Measurements from ENCODE around the gene ACOX3.

The ACOX3 gene

DNA sequence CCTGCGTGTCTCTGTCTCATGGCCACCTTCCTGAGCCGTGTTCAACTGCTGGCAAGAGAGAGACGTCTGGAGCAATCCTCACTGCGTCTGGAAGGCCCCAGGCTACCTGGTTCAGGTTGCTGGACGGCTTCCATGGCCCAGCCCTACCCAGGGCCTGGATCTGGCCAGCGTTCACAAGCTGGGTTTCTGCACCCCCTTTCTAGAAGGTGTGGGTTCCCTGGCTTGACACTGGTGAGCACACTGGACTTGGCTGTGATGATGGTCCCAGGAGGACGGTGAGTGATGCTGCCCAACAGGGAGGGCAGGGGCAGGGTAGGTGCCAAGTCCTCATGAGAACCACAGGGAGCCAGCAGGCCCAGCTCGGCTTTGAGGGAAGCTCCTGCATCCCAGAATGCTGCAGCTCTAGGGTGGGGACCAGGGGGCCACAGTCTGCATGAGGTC is 107.6 kb downstream of the ACOX3 start:
- no peak for FAIRE-seq

DNA sequence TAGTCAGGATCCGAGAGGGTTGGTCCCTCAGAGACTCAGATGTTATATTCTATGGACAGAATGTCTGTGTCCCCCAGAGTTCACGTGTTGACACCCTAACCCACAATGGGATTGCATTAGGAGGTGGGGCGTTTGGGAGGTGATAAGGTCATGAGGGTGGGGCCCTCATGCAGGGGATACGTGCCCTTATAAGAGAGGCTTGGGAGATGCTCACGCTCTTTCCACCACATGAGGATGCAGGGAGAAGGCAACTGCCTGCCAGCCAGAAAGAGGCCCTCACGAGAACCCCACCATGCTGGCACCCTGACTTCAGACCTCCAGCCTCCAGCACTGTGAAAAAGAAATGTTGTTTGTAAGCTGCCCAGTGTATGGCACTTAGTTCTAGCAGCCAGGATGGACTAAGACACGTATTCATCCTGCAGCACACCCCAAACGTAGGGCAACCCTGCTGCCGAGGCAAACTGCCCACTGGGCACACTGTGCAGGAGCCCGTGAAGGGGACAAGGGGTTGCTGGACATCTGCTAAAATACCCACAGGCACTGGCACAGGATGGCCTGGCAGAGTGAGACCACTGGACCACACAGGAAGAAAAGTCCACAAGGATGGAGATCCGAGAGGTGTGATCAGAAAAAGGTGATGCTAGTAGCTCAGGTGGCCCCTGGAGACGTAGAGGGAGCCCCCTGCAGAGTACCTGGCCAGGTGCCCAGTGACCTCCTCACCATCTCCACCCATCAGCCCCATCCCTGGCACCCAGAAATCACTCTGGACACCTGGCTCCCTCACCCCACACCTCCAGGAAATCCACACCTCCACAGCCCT is 108.3 kb downstream of the ACOX3 start:
- FAIRE-seq, result no peak

DNA sequence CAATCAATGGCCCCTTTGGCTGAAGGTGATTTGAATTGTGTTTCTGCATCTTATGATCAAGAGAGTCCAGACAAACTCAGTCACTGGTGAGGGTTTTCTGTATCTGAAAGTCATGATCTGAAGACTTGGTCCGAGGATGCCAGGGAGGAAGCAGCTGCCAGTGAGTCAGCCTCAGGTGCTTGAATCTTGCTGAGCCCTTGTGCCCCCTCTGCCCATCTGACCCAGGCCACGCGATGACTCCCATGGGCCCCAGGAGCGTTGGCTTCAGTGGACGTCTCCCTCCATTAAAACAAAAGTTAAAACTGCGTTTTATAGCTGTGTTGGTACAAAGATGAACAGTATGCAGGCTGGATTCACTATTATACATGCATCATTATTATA is 109.0 kb downstream of the ACOX3 start:
- FAIRE-seq, result no peak

DNA sequence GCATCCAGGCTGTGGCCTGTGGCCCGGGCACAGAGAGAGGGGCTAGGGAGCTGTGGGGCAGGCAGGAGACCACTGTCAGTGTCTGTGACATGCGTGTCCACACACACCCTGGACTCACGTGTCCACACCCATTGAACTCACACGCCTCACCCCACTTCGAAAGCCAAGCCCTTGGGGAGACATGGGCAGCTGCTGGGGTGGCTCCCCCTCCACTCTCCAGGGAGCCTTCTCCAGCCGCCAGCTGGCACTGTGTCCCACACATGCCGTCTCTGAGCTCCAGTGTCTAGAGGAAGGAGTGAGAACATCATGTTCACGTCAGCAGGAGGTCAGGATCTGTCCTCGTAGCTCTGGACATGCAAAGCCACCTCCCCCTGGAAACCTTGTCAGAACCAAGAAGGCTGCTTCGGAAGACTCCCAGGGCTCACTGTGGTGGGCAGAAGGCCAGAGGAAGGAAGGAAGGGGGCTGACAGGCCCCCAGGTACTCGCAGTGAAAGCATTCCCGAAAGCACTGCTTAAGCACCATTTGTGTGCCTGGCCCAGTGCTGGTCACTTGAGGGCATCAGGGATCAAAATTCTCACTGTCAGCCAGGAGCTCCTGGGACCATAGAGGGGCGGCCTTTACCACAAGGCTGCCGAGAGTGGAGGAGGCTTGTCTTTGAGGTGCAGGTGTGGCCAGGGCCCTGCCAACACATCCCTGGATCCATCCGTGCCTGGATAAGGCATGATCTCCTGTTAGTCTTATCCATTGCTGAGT is 109.5 kb downstream of the ACOX3 start:
- no peak for FAIRE-seq

GRCh38 chr4:8329859-8330761 is 110.4 kb downstream of the ACOX3 start:
- no peak for FAIRE-seq

GRCh38 chr4:8329560-8329858 is 111.0 kb downstream of the ACOX3 start:
- no peak for FAIRE-seq

GRCh38 chr4:8328866-8329559 is 111.5 kb downstream of the ACOX3 start:
- no peak for FAIRE-seq

- FAIRE-seq, result no peak
These were observed 112.1 kb downstream of the ACOX3 start for GRCh38 chr4:8328456-8328855.

- FAIRE-seq, result no peak
These were observed 114.3 kb downstream of the ACOX3 start for GRCh38 chr4:8326206-8326605.

DNA sequence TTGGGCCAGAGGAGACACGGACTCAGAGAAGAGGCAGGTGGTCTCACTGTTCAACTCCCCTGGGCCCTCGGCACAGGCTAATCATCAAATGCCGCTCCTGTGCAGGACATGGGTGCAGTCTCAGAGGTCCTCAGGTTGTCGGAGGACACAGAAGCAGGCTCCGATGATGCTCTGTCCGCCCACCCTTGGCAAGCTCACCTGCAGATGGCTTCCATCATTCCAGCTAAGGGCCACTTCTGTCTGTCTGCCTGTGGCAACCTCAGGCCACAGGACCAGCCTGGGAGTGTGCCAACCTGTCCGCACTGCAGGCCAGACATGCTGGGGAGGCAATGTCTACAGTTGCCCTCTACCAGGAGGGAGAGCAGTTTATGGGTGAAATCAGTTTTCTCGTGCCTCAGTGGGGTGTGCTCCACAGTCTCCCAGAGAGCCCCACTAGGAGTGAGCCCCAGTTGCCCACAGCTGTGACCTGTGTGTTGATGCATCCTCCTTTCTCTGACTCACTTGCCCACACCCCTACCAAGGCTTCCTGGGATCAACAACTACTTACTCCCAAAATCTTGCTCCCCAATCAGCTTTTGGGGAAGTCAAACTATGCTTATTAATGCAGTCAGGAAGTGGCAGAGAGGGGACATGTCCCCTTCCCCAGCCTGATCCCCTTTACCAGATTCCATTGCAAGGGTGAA is 115.1 kb downstream of the ACOX3 start:
- FAIRE-seq, result no peak

GRCh38 chr4:8324640-8325239 is 115.8 kb downstream of the ACOX3 start:
- no peak for FAIRE-seq

- FAIRE-seq, result no peak
These were observed 116.5 kb downstream of the ACOX3 start for GRCh38 chr4:8323947-8324555.

GRCh38 chr4:8322794-8323704 is 117.5 kb downstream of the ACOX3 start:
- no peak for FAIRE-seq

DNA sequence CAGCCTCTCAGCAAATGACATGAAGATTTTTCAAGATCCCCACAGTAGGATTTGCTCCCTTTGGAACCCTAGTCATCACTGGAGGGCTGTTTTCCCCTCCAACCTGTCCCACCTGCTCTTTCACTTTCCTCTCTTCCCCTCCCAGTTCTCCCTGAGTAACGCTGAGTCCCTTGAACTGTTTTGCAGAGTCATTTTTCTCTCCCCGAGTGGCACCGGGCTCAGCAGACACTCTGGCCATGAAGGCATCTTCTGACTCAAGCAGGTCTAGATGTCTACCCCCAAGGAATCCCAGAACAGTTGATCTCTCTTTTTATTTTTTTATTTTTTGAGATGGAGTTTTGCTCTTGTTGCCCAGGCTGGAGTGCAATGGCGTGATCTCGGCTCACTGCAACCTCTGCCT is 118.8 kb downstream of the ACOX3 start:
- no peak for FAIRE-seq

DNA sequence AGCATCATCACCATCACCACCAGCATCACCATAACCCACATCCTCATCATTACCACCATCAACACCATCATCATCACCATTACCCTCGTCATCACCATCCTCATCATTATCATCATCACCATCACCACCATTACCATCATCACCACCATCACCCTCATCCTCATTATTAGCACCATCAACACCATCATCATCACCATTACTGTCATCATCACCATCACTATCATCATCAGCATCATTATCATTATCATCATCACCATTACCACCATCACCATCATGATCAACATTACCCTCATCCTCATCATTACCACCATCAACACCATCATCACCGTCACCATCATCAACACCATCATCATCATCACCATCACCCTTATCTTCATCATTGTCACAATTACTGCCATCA is 119.3 kb downstream of the ACOX3 start:
- FAIRE-seq, result no peak

GRCh38 chr4:8320386-8320750 is 120.2 kb downstream of the ACOX3 start:
- no peak for FAIRE-seq

DNA sequence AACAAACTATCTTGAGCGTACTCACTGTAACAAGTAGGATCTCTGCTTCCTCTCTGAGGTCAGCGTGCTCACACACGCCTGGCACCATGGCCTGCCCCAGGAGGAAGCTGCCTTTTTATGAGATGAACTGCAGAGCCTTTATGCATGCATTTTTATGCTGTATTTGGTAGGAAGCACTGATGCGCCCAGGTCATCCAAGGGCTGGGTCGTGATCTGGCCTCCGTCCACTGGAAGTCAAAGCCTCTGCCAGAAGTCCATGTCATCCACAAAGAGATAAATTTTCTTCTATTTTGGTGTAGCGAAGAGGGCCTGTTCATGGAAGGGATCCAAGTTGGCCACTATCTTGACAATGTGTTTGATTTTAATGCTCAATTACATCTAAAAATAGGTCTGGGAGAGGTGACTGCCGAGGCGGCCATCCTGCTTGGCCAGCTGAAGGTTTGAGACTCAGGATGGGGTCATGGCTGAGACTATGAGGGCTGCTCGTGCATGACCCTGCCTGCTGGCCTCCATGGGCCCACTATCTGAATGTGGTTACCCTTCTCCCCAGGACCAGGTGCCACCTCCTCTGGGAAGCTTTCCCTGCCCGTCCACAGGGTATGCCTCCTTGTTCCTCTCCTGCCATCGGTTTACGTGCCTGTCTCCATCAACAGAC is 120.7 kb downstream of the ACOX3 start:
- FAIRE-seq, result no peak

GRCh38 chr4:8319061-8319460 is 121.5 kb downstream of the ACOX3 start:
- no peak for FAIRE-seq

- FAIRE-seq, result no peak
These were observed 122.0 kb downstream of the ACOX3 start for GRCh38 chr4:8318509-8318908.

GRCh38 chr4:8317474-8317873 is 123.0 kb downstream of the ACOX3 start:
- no peak for FAIRE-seq

All from endometrium (tissue), 2 donors.